NCI-H1417 (cell line): ENCODE data around the gene IRF2BP1.
"Not testable (repeated sequence)": the region's sequence is repeated elsewhere in the genome, so short reads cannot be mapped to it uniquely, and the experiment has no call there.

Experiments used
- DNase-seq, 3 experiments: peaks; one replicate each; lab custom pipeline; 2025; lab: John Stamatoyannopoulos, UW

Gene IRF2BP1

GRCh38 chr19:45901912-45902650 lies 16.1 kb upstream of the IRF2BP1 start, which contains the start of gene MYPOP:
Gene MYPOP (minus strand): TSS chr19:45902613. CDS start chr19:45901773, 840 bp downstream.
- peak; percentile 22 to 67 (median 56) for DNase-seq

- DNase-seq = peak; percentile 31 to 53 (median 40)
Measured at GRCh38 chr19:45901432-45901911, 15.5 kb upstream of the IRF2BP1 start.

GRCh38 chr19:45900738-45901431 lies 14.9 kb upstream of the IRF2BP1 start:
- peak in 1 of 3 experiments; percentile 40 for DNase-seq

GRCh38 chr19:45899919-45900589 lies 14.1 kb upstream of the IRF2BP1 start:
- DNase-seq = no peak

- DNase-seq = no peak
Measured at GRCh38 chr19:45899253-45899652, 13.3 kb upstream of the IRF2BP1 start.

GRCh38 chr19:45897261-45897812 lies 11.4 kb upstream of the IRF2BP1 start:
- no peak for DNase-seq

GRCh38 chr19:45895983-45896599 lies 10.2 kb upstream of the IRF2BP1 start:
- not testable (repeated sequence) for DNase-seq

- DNase-seq = no peak
Measured at GRCh38 chr19:45895519-45895972, 9.6 kb upstream of the IRF2BP1 start.

GRCh38 chr19:45890877-45891276 lies 4.9 kb upstream of the IRF2BP1 start:
- no peak for DNase-seq

GRCh38 chr19:45889210-45889885 lies 3.4 kb upstream of the IRF2BP1 start:
- DNase-seq = no peak

- no peak for DNase-seq
Measured at GRCh38 chr19:45887200-45887710, 1.3 kb upstream of the IRF2BP1 start.

GRCh38 chr19:45886427-45887199 lies 672 bp upstream of the IRF2BP1 start:
- peak; percentile 87 to 95 (median 93) for DNase-seq

GRCh38 chr19:45884682-45885555 lies 1.0 kb downstream of the IRF2BP1 start:
- peak in 1 of 3 experiments; percentile 38 for DNase-seq

GRCh38 chr19:45883881-45884681 lies 1.9 kb downstream of the IRF2BP1 start:
- no peak for DNase-seq

GRCh38 chr19:45883586-45883880 lies 2.4 kb downstream of the IRF2BP1 start:
- no peak for DNase-seq

GRCh38 chr19:45882652-45883585 lies 3.0 kb downstream of the IRF2BP1 start:
- DNase-seq = peak; percentile 59 to 76 (median 68)

- peak in 2 of 3 experiments; percentile 80 to 91 for DNase-seq
Measured at GRCh38 chr19:45881909-45882528, 3.9 kb downstream of the IRF2BP1 start.
